PC-9 (cell line): ENCODE data around the gene ZNF710. TPM values are rescaled to one million over a fixed set of nuclear protein-coding genes. Genes with fewer than 3 reads are reported as not detected.
A peak's percentile ranks its signal among the peaks of the same experiment; 100 is the strongest.

Experiments used
- BruUV-seq: library from RNA; stranded (reverse); fragments of 400-500 nt; replicated peaks from 2 replicates; lab custom pipeline; 2021; lab: Mats Ljungman, UMichigan
- CTCF ChIA-PET: fragments of 300-600 bp; sonication (Branson Sonifier 250); formaldehyde crosslinking; loops from one replicate; lab custom pipeline; 2022; ENCODE audit warnings: antibody characterized with exemption; lab: Charles Lee
- POLR2A ChIA-PET: fragments of 300-600 bp; sonication (Branson Sonifier 250); formaldehyde crosslinking; loops from one replicate; lab custom pipeline; 2022; ENCODE audit warnings: antibody characterized with exemption; ENCODE audit not compliant: unreplicated experiment; lab: Charles Lee
- DNase-seq, 2 experiments: peaks; one replicate each; pipeline versions ENCODE4 v3.0.0 to v3.0.0-alpha.2; 2015 to 2022; ENCODE audit warnings: mixed read lengths in 1 of 2
- H2AFZ ChIP-seq: fragments of 200-600 bp; sonication (generic); 2 replicates; pipeline ENCODE4 v1.8.1; 2017; ENCODE audit warnings: antibody characterized with exemption
- H3F3A ChIP-seq: fragments of 200-600 bp; sonication (generic); 2 replicates; pipeline ENCODE4 v1.8.1; 2017; ENCODE audit warnings: antibody characterized with exemption, mild to moderate bottlenecking, low read depth; ENCODE audit not compliant: insufficient read depth
- H3K27ac ChIP-seq: fragments of 200-600 bp; sonication (generic); 2 replicates; pipeline ENCODE4 v1.6.1; 2016; ENCODE audit warnings: mixed run types
- H3K27me3 ChIP-seq: fragments of 200-600 bp; sonication (generic); 2 replicates; pipeline ENCODE4 v1.6.1; 2016; ENCODE audit warnings: low read depth, mixed run types; ENCODE audit not compliant: insufficient read depth
- H3K36me3 ChIP-seq: fragments of 200-600 bp; sonication (generic); 2 replicates; pipeline ENCODE4 v1.6.1; 2016; ENCODE audit warnings: low read depth, mixed run types
- H3K4me1 ChIP-seq: fragments of 200-600 bp; sonication (generic); replicated peaks from 2 replicates; pipeline ENCODE4 v1.6.1; 2016; ENCODE audit warnings: mixed run types; ENCODE audit not compliant: insufficient read depth
- H3K4me2 ChIP-seq: fragments of 200-600 bp; sonication (generic); 2 replicates; pipeline ENCODE4 v1.6.1; 2017; ENCODE audit warnings: mixed run types
- H3K4me3 ChIP-seq: fragments of 200-600 bp; sonication (generic); 2 replicates; pipeline ENCODE4 v1.6.1; 2016; ENCODE audit warnings: mixed run types
- H3K79me2 ChIP-seq: fragments of 200-600 bp; sonication (generic); 2 replicates; pipeline ENCODE4 v1.6.1; 2017; ENCODE audit warnings: low read depth, mixed run types
- H3K9me2 ChIP-seq: fragments of 200-600 bp; sonication (generic); 2 replicates; pipeline ENCODE4 v1.8.1; 2017; ENCODE audit warnings: mild to moderate bottlenecking; ENCODE audit not compliant: insufficient read depth
- H3K9me3 ChIP-seq: fragments of 200-600 bp; sonication (generic); 2 replicates; pipeline ENCODE4 v1.8.1; 2016; ENCODE audit warnings: low read depth; ENCODE audit not compliant: insufficient read depth
- H4K20me1 ChIP-seq: fragments of 200-600 bp; sonication (generic); 2 replicates; pipeline ENCODE4 v1.8.1; 2017; ENCODE audit not compliant: insufficient read depth
- CTCF ChIP-seq: fragments of 200-600 bp; sonication (generic); conservative IDR thresholded peaks from 2 replicates; pipeline ENCODE4 v1.6.1; 2017; ENCODE audit warnings: mixed run types, antibody characterized with exemption, mild to moderate bottlenecking, moderate library complexity
- EZH2 ChIP-seq: fragments of 200-600 bp; sonication (generic); IDR thresholded peaks from 2 replicates; pipeline ENCODE4 v1.8.0; 2017; ENCODE audit warnings: antibody characterized with exemption, low read depth
- intact Hi-C: fragments of 100-400 bp; cut with micrococcal nuclease; formaldehyde crosslinking; loops from one replicate; pipeline ENCODE4 v1.10.0; 2022; ENCODE audit not compliant: unreplicated experiment
- total RNA-seq: library from RNA; stranded (reverse); gene quantifications from 2 replicates; pipeline ENCODE4 v1.2.3, GENCODE V29; 2021

Gene ZNF710
- total RNA-seq, 1 experiment from 2014 or later = 23.4 TPM

- no peaks in the 10 kb centered on the region for H3K9me3 ChIP-seq
- no peaks in the 10 kb centered on the region for H3K4me1 ChIP-seq
- H3F3A ChIP-seq = peaks cover 22% of the 10 kb centered on the region; the same call in 1 of the 2 replicates
- no peak overlapping the region for H3K27ac ChIP-seq
- no peaks in the 10 kb centered on the region for H3K9me2 ChIP-seq
- H3K4me2 ChIP-seq = no peak overlapping the region
- no peaks in the 10 kb centered on the region for H3K27me3 ChIP-seq
- no peaks in the 10 kb centered on the region for H4K20me1 ChIP-seq
- ChIA-PET POLR2A (no interaction called here), CTCF (interaction anchor here (0.9 to 1.6 kb wide), 2 partner anchors 77 to 176 kb away, joined by 3 to 7 read pairs; no protein-coding TSS in a partner anchor)
- BruUV-seq = no TSS peak
- intact Hi-C loops = loop anchor here (1.0 to 5.0 kb wide), 3 partner anchors 28 to 73 kb away; partner anchors contain the start of gene ZNF710
- no peak for DNase-seq
- TF ChIP-seq CTCF = no peak
- no peak for TF ChIP-seq EZH2
- H2AFZ ChIP-seq = no peak overlapping the region
- H3K79me2 ChIP-seq = no peaks in the 10 kb centered on the region
- H3K4me3 ChIP-seq = no peak overlapping the region
- H3K36me3 ChIP-seq = 0 out of 2 replicates have a peak, but pooled peaks cover 6% of the 10 kb centered on the region
Observed at GRCh38 chr15:90074916-90075315, 73.8 kb downstream of the ZNF710 start.

DNA sequence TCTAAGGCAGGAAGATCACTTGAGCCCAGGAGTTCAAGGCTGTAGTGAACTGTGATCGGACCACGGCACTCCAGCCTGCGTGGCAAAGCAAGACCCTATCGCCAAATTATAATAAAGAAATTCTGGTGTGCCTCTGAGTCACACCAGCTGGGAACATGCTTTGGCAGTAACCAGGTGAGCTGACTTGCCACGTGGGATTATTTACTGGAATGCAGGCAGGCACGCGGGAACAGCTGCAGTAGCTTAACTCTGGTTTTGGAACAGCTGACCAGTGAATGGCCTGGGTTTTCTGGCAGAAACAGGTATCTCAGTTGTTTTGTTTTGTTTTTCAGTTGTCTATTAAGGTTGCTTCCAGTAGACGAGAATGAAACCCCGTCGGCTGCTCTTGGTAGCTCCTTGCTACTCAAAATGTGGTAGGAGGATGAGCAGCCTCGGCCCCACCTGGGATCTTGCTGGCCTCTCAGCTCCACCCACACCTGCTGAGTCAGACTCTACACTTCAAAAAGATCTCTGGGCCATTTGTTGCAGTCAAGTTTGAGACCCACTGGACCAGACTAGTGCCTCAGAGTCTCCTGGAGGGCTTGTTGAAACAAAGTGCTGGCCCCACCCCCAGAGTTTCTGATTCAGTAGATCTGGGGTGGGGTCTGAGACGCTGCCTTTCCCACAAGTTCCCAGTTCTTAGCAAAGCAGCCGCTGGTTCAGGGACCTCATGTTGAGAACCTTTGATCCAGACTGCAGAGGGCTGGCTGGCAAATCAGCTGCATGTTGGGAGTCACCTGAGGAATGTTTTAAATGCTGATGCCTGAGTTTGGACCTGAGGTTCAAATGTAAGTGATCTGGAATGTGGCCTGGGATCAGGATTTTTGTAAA is 74.5 kb downstream of the ZNF710 start:
- intact Hi-C loops = loop anchor here (1.0 to 2.0 kb wide), 2 partner anchors 29 to 40 kb away; no protein-coding TSS in a partner anchor
- Histone ChIP-seq H3K27me3 (no peaks in the 10 kb centered on the region), H4K20me1 (no peaks in the 10 kb centered on the region), H2AFZ (no peak overlapping the region), H3K4me3 (no peak overlapping the region), H3K9me2 (no peaks in the 10 kb centered on the region), H3K79me2 (no peaks in the 10 kb centered on the region), H3K9me3 (no peaks in the 10 kb centered on the region), H3F3A (peaks cover 22% of the 10 kb centered on the region; the same call in 1 of the 2 replicates), H3K27ac (no peak overlapping the region), H3K36me3 (0 out of 2 replicates have a peak, but pooled peaks cover 6% of the 10 kb centered on the region), H3K4me2 (no peak overlapping the region), H3K4me1 (no peaks in the 10 kb centered on the region)
- no peak for TF ChIP-seq CTCF
- TF ChIP-seq EZH2 = no peak
- BruUV-seq = no TSS peak
- ChIA-PET CTCF (interaction anchor here (0.6 to 1.6 kb wide), 3 partner anchors 77 to 217 kb away, joined by 3 to 12 read pairs (median 7); no protein-coding TSS in a partner anchor), POLR2A (interaction anchor here (0.6 kb wide), 1 partner anchor 170 kb away, joined by 3 read pairs; no protein-coding TSS in a partner anchor)
- peak; percentile 64 to 77 for DNase-seq

DNA sequence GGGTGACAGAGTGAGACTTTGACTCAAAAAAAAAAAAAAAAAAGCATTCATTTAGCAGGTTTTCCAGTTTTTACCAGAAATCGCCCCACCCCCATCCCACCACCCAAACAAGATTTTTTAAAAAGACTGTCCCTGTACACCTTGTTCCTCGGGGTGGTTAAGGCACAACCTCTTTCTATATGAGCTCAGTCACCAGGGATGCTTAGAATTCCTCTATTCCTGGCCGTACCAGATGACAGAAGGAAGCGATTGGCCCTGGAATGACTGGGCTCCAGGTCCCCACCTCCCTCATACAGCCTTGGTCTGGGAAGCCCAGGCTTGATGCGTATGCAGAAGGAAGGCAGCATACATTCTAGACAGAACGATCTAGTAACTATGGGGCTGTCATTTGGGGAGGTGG is 75.6 kb downstream of the ZNF710 start:
- no peak overlapping the region for H3K4me2 ChIP-seq
- POLR2A ChIA-PET = interaction anchor here (0.6 kb wide), 1 partner anchor 171 kb away, joined by 3 read pairs; no protein-coding TSS in a partner anchor
- BruUV-seq = no TSS peak
- no peaks in the 10 kb centered on the region for H3K4me1 ChIP-seq
- TF ChIP-seq EZH2 = no peak
- no peak for TF ChIP-seq CTCF
- no peaks in the 10 kb centered on the region for H3K79me2 ChIP-seq
- H3K27me3 ChIP-seq = no peaks in the 10 kb centered on the region
- H3K4me3 ChIP-seq = no peak overlapping the region
- no peak overlapping the region for H2AFZ ChIP-seq
- CTCF ChIA-PET = interaction anchor here (0.6 kb wide), 2 partner anchors 78 to 216 kb away, joined by 3 to 12 read pairs; no protein-coding TSS in a partner anchor
- intact Hi-C loops = no loop called here
- H3K27ac ChIP-seq = no peak overlapping the region
- no peaks in the 10 kb centered on the region for H4K20me1 ChIP-seq
- H3K9me3 ChIP-seq = no peaks in the 10 kb centered on the region
- DNase-seq = no peak
- peaks cover 22% of the 10 kb centered on the region; the same call in 1 of the 2 replicates for H3F3A ChIP-seq
- no peaks in the 10 kb centered on the region for H3K9me2 ChIP-seq
- H3K36me3 ChIP-seq = 0 out of 2 replicates have a peak, but pooled peaks cover 6% of the 10 kb centered on the region
